ENCODE measurements around the gene MED7.

The MED7 gene

GRCh38 chr5:157106630-157107461 is 35.8 kb downstream of the MED7 start:
- no peak for TF ChIP-seq REST (IDR thresholded peaks at IDR 0.05; ENCODE audit: insufficient read depth in 1 of 2, low read depth in 2 of 2, low read length in 2 of 2)
- TF ChIP-seq POLR2AphosphoS5 (IDR thresholded peaks at IDR 0.05; ENCODE audit: low read depth, low read length): no peak
- TF ChIP-seq TAF1 (IDR thresholded peaks at IDR 0.05; ENCODE audit: borderline replicate concordance, insufficient read depth, low read length): no peak
- TF ChIP-seq FOXP2 (optimal IDR thresholded peaks at IDR 0.05; ENCODE audit: borderline replicate concordance, extremely low read depth, extremely low read length, insufficient read depth): no peak
- no peak for TF ChIP-seq SIN3A (IDR thresholded peaks at IDR 0.05; ENCODE audit: borderline replicate concordance, insufficient read depth, low read length)

GRCh38 chr5:157100140-157100679 is 42.5 kb downstream of the MED7 start:
- no peak for TF ChIP-seq POLR2AphosphoS5 (IDR thresholded peaks at IDR 0.05; ENCODE audit: low read depth, low read length)
- TF ChIP-seq REST (IDR thresholded peaks at IDR 0.05; ENCODE audit: insufficient read depth in 1 of 2, low read depth in 2 of 2, low read length in 2 of 2): no peak
- TF ChIP-seq SIN3A (IDR thresholded peaks at IDR 0.05; ENCODE audit: borderline replicate concordance, insufficient read depth, low read length): no peak
- no peak for TF ChIP-seq TAF1 (IDR thresholded peaks at IDR 0.05; ENCODE audit: borderline replicate concordance, insufficient read depth, low read length)
- no peak for TF ChIP-seq FOXP2 (optimal IDR thresholded peaks at IDR 0.05; ENCODE audit: borderline replicate concordance, extremely low read depth, extremely low read length, insufficient read depth)

GRCh38 chr5:157088342-157088990 is 54.2 kb downstream of the MED7 start:
- TF ChIP-seq TAF1 (IDR thresholded peaks at IDR 0.05; ENCODE audit: borderline replicate concordance, insufficient read depth, low read length): no peak
- TF ChIP-seq REST (IDR thresholded peaks at IDR 0.05; ENCODE audit: insufficient read depth in 1 of 2, low read depth in 2 of 2, low read length in 2 of 2): no peak
- TF ChIP-seq SIN3A (IDR thresholded peaks at IDR 0.05; ENCODE audit: borderline replicate concordance, insufficient read depth, low read length): no peak
- no peak for TF ChIP-seq FOXP2 (optimal IDR thresholded peaks at IDR 0.05; ENCODE audit: borderline replicate concordance, extremely low read depth, extremely low read length, insufficient read depth)
- no peak for TF ChIP-seq POLR2AphosphoS5 (IDR thresholded peaks at IDR 0.05; ENCODE audit: low read depth, low read length)
